DMS79 (cell line): ENCODE results near the gene CRTAC1.

Experiments used
- DNase-seq: peaks from one replicate; lab custom pipeline; 2025; lab: John Stamatoyannopoulos, UW

Gene CRTAC1

DNA sequence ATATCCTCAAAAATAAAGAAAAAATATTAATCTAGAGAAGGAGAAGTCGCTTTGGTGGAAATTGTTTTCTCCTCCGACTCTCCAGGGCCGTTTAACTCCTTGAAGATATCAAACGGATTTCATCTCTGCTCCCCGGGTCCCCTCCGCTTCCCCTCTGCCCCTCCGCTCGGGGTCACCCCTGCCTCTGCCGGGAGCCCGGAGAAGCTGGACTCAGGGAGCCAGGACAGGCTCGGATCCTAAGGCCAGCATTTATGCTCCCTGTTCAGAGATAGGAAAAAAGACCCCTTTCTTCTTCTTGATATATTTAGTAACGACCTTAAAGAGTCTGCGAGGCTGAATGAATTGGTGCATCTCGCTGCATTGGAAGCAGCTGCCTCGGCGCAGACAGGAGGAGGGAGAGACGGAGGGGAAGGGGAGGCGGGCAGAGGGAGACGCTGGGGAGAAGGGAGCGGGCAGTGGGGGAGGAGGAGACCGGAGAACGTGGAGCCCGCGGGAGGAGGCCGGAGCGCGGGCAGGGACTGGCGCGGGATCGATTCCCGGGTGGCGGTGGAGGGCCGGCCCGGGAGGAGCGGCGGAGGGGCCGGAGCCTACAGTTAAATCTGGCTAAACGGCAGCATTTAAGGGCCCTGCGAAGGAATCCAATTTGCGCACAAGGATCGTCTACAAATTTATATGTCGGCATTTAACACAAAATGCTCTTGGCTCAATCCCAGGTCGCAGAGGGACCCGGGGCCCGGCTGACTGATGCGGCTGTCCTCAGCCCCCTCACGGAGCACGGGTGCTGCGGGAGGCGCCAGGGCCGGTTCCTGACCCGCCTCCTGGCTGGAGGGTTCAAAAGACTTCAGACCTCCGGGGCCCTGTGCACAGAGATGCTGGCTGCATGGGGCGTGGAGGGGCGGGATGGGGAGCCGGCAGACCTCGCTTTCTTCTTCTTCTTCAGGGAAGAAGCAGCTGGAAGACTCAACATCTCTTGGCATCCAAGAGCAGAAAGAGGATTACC is 55.6 kb downstream of the CRTAC1 start:
- no peak for DNase-seq

DNA sequence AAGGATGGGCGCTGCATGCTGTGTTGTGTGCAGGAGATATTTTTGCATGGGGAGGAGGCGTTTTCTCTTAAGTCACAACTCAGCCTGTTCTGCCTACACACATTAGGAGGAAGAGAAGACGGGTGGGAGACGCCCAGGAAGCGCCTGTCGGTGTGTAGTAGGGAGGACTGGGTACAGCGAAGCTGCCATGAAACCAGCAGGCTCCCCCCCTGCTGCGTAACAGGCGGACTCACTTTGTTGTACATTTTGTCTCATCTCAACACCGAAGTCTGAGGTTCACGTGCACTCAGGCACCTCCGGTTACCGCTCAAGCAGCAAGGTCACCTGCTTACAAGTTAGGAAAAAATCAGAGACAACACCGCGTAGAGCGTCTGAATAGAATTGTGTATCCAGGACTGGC is 56.3 kb downstream of the CRTAC1 start:
- DNase-seq, result no peak

- no peak for DNase-seq
Observed at GRCh38 chr10:97969538-97970079, 60.8 kb downstream of the CRTAC1 start.

GRCh38 chr10:97964748-97965147 is 65.7 kb downstream of the CRTAC1 start:
- no peak for DNase-seq

DNA sequence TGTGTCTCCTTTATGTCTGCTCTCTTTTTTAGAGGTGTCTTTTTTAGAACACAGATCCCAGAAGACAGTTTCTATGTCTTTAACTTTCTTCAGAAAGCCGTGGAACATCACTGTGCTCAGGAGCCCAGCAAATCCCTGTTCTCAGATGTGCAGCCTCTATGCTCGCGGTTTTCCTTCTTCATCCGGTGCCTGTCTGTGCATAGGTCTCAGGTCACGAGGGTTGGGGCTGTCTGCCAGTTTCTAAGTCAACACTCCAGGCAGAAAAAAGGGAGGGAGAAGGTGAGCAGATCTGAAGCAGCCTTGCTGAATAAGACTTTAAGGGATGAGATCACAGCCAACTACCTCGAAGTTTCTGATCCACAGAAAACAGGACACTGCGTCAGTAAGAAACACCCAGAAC is 68.5 kb downstream of the CRTAC1 start:
- DNase-seq, result no peak

DNA sequence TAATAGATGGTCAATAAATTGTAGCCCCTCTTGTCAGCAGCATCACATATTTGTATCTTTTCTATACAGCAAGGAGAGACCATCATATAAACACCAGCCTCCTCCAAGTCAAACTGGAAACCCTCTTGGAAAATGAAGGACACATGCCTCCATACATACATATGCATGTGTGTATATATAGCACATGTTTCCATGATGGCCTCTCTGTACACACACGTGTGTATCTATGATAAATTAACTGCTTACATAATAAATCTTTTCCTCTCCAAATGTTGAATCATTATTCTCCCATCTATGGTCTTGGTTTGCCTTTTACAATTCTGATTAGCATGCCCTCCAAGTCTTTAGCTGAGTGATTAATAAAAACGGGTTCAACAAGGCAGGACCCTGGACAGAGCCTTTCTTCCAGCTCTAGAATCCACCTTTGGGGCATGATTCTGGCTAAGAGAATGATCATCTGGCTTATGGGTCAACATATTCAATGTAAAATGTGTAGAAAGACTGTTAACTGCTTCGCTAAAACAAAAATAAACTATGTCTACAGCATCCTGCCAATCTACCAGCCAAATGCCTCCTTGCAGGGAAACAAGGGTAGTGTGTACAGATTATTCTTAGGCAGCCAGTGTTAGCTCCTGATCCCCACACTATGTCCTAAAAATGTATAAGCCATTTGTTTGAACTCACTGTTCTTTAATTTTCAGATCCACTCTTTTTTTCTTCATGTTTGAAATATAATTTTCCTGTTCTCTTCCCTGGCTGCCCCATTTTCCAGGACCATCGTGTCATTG is 70.0 kb downstream of the CRTAC1 start:
- no peak for DNase-seq

GRCh38 chr10:97949462-97949861 is 81.0 kb downstream of the CRTAC1 start:
- DNase-seq, result no peak

GRCh38 chr10:97948822-97949221 is 81.6 kb downstream of the CRTAC1 start:
- no peak for DNase-seq

GRCh38 chr10:97944772-97945171 is 85.6 kb downstream of the CRTAC1 start:
- DNase-seq, result no peak

DNA sequence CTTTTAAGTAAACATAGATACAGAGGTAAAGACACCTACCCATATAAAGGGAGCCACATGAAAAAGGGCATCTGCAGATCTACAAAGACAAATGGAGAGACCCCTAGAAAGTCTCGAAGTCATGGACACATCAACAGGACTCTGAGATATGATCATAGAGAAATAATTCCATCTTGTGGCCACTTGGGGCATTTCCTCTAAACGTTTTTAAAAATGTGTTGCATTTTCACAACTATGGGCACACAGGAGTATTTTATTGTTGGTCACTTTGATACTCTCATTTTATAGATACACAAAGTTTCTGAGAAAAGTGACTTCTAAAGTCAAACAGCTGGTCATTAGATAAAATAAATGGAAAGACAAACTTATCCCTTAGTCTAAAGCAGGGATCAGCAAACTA is 87.1 kb downstream of the CRTAC1 start:
- no peak for DNase-seq

- DNase-seq, result no peak
Observed at GRCh38 chr10:97940534-97940933, 89.9 kb downstream of the CRTAC1 start.

GRCh38 chr10:97939446-97939990 is 90.9 kb downstream of the CRTAC1 start:
- no peak for DNase-seq

GRCh38 chr10:97937928-97938327 is 92.5 kb downstream of the CRTAC1 start:
- DNase-seq, result no peak

DNA sequence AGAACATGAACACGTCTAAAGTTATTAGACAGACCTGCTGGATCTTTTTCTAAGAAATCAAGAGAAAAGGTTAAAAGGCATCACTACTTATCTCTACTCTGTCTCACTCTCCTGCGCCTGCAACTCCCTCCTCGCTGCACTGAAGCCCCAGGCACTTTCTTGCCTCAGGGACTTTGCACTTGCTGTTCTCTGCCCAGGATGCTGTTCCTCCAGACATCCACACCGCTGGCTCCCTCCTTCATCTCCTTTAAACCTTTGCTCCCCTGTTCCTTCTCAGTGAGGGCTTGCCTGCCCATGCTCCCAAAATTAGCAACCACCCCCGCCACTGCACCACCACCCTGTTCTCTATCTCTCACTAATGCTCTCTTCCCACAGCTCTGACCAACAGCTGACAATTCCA is 93.4 kb downstream of the CRTAC1 start:
- DNase-seq, result no peak

- no peak for DNase-seq
Observed at GRCh38 chr10:97936126-97936525, 94.3 kb downstream of the CRTAC1 start.

DNA sequence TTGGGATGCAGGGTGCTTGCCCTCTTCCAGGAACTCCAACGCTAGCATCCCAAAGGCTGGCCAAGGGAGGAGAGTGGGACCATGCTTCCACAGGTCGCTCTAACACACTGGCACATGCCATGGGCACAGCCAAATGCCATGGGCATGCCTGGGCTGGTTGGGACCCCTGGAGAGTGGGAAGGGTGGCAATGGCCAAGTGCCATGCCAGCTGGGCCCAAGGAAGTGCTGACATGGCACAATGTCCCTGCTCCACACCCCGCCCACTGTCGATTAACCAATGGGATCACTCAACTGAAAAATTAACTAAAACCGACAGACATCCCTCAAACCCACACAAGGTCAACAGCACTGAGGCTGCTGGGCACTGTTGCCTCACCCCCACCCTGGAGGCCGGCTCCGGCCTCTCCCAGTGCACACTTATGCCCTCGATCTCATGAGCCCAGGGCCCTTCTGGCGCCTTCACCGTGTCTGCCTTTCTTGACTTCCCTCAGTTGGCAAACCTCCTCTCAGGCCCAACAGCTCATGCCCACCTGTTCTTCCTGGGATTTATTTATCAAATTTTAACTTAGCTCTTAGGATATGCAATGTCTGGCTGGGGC is 97.4 kb downstream of the CRTAC1 start:
- no peak for DNase-seq

DNA sequence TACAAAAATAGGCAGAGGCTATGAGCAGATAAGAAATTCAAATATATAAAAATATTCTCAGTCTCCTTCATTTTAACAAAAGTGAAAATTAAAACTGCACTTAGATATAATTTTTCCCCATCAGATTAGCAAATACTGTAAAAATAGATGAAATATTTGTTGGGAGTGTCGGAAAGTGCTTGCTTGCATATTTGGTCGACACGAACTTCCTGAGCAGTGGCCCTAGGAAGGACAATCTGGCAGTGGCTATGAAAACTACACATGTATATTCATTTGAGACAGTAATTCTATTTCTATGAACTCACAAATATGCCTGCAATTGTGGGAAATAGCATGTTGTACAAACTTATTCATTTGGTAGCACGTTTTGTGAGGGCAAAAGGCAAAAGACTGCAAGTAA is 99.4 kb downstream of the CRTAC1 start:
- DNase-seq, result no peak

DNA sequence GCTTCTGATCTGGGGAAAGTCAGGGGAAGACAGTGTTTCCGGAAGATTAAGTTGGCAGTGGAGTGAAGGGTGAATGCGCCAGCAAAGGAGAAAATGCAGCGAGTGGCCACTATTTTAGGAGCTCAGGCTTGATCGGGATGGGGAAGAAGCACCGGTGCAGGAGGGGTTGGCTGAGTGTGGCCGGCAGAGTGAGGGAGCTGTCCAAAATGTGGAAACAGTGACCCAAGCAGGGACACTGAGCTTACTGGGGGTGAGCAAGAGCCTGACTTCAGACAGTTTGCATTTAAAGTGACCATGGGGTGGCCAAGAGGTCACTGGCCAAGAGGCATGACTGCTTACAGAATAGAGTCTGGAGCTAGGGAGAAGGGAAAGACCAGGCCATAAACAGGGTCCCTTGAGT is 101.5 kb downstream of the CRTAC1 start:
- DNase-seq, result no peak

DNA sequence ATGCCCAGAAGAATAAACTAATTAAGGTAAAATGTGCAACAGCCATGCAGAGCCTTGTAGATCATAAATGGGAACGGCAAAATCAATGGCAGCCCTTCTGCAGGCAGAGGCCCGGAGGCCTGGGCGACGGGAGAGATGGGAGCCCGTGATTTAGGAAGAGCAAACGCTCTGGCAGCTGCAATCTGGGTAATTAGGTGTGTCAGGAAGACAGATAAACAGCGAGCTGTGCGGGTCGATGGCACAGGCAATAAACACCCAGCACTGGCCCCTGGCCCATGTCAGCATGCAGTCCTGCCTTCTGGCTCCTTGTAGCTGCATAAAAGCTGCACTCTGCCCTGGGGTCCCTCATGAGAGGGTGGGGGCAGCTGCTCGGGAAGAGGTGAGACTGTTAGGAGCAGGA is 102.8 kb downstream of the CRTAC1 start:
- no peak for DNase-seq

- DNase-seq, result no peak
Observed at GRCh38 chr10:97926055-97926454, 104.4 kb downstream of the CRTAC1 start.

DNA sequence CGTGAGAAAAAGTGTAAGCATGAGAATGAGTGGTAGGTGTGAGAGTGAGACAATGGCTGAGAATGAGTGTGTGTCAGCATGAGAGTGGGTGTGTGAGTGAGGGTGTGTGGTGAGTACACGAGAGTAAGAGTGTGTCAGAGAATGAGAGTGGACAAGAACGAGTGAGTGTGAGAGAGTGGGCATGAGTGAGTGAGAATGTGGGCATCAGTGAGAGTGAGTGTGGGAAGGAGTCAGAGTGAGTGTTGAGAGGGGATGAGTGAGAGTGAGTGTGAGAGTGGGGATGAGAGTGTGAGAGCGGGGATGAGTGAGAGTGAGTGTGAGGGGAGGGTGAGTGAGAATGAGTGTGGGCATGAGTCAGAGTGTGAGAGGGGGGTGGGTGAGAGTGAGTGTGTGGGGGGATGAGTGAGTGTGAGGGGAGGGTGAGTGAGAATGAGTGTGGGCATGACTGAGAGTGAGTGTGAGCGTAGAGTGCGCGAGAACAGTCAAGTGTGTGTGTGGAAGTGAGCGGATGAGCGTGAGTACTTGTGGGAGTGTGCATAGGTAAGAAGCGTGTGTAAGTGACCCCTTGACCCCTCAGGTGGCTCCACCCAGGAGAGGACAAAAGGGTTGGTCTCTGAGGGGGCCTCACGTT is 105.0 kb downstream of the CRTAC1 start:
- no peak for DNase-seq

DNA sequence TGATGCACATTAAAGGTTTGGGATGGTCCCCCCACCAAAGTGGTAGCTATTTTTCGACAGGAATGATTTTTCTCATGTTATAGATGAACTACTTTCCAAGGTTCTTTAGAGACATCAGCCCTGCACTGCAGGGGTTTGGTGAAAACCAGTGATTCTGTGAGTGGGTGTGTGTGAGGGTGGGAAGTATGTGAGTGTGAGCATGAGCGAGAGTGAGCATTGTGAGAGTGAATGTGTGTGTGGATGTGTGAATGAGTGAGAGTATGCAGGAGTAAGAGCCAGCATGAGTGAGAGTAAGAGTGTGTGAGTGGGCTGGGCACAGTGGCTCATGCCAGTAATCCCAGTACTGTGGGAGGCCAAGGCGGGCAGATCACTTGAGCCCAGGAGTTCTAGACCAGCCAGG is 105.7 kb downstream of the CRTAC1 start:
- DNase-seq, result no peak
